Measurements from ENCODE around the gene EARS2.

DNA sequence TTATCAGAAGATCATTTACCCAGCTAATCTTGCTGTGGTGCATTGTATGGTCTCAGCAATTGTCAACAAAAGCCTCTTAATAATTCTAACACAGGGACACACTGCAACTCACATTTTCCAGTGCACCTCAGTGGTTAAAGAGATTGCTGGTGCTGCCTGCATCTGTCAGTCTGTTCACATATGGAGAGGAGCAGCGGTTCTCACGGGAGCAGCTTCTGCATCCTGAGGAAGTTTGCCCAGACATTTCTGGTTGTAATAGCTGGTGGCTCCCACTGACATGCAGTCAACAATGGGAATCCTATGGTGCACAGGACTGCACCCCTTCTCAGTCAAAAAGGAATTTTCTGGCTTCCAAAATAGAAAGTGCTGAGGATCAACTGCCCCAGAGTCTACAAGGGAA is 54.7 kb downstream of the EARS2 start:
- TF ChIP-seq, protein P1, sequence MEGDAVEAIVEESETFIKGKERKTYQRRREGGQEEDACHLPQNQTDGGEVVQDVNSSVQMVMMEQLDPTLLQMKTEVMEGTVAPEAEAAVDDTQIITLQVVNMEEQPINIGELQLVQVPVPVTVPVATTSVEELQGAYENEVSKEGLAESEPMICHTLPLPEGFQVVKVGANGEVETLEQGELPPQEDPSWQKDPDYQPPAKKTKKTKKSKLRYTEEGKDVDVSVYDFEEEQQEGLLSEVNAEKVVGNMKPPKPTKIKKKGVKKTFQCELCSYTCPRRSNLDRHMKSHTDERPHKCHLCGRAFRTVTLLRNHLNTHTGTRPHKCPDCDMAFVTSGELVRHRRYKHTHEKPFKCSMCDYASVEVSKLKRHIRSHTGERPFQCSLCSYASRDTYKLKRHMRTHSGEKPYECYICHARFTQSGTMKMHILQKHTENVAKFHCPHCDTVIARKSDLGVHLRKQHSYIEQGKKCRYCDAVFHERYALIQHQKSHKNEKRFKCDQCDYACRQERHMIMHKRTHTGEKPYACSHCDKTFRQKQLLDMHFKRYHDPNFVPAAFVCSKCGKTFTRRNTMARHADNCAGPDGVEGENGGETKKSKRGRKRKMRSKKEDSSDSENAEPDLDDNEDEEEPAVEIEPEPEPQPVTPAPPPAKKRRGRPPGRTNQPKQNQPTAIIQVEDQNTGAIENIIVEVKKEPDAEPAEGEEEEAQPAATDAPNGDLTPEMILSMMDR (IDR thresholded peaks at IDR 0.05): no peak
- no peak for TF ChIP-seq ZFX (IDR thresholded peaks at IDR 0.05; ENCODE audit: borderline replicate concordance)

All from 22Rv1 (cell line).